NCI-H345 (cell line): Measurements from ENCODE around the gene KRTAP10-2.
"Not testable (repeated sequence)": the region's sequence is repeated elsewhere in the genome, so short reads cannot be mapped to it uniquely, and the experiment has no call there.

Experiments used
- DNase-seq: peaks from one replicate; lab custom pipeline; 2025; lab: John Stamatoyannopoulos, UW

Gene KRTAP10-2

GRCh38 chr21:44513389-44514217, 37.7 kb downstream of the KRTAP10-2 start:
- DNase-seq = peak; percentile 90

DNA sequence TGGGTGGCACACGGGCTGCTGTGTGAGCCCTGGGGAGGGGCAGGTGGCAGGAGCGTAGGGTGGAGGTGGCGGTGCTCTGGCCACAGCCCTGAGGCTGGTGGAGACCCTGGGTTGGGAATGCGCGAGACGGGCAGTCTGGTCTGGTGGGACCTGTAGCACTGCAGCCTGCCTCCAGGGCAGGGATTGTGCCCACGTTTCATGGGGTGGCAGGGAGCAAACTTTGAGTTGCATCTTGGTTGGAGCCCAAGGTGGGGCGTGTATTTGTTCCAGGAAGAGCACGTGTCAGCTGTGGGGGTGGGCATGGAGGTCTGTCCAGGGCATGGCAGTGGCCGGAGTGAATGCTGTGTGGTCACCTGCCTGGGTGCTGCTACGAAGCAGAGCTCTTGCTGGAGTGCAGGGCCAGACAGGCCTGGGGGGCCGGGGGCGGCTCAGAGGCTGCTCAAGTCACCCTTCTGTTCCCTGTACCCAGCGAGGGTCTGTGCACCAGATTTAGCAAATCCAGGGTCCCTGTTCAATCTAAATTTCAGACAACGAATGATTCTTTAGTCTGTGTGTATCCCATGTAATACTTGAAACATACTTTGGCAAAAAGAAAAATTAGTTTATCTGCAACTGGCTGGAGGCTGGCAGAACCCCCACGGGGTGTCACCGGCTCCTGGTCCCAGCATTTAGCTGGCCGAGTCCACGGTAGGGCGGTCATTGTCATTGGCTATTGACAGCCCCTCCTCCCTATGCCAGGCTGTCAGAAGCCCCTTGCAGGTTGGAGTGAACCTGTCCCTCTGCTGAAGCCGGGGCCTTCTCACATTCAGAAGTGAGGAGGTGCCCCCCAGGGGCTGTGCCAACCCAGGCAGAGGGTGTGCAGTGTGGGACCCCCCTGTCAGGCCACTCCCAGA, 38.6 kb downstream of the KRTAP10-2 start:
- DNase-seq = no peak

DNA sequence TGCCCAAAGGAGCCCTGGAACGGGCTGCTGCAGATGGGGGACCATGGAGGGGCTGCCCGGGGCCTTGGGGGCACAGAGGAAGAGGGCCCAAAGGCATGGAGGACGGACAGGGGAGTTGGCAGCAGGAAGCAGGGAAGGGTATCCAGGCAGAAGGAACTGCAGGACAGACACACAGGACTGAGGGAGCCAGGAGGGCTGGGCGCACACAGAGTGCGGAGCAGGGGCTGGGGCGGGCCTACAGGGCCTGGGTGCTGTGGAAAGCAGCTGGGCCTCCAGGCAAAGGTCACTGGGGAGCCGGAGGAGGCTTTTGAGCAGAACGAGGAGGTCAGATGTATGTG, 39.4 kb downstream of the KRTAP10-2 start:
- DNase-seq = no peak

DNA sequence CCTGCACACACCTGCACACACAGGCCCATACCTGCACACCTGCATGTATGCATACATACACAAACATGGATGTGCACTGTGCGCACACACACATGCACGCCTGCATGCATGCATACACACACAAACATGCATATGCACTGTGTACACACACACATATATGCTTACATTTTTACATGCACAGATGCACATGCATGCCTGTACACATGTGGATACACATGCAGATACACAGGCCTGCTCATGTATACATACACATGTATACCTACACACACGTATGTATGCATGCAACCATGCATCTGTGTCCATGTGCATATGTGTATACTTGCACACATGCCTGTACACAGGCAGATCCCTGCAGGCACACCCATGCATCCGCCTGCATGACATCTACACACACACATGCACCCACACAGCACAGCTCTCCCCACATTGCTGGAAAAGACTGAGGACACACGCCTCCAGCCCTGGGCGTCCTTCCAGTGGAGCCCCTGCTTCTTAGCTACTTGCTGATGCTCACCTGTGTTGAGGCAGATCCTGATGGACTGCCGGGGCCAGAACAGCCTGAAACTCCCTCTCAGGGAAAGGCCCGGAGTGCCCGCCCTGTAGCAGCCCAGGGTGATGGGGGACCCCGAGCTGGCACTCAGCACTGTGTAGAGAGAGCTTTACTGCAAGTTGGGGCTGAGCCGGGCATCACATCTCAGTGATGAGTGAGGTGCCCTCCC, 39.9 kb downstream of the KRTAP10-2 start:
- DNase-seq = no peak

DNA sequence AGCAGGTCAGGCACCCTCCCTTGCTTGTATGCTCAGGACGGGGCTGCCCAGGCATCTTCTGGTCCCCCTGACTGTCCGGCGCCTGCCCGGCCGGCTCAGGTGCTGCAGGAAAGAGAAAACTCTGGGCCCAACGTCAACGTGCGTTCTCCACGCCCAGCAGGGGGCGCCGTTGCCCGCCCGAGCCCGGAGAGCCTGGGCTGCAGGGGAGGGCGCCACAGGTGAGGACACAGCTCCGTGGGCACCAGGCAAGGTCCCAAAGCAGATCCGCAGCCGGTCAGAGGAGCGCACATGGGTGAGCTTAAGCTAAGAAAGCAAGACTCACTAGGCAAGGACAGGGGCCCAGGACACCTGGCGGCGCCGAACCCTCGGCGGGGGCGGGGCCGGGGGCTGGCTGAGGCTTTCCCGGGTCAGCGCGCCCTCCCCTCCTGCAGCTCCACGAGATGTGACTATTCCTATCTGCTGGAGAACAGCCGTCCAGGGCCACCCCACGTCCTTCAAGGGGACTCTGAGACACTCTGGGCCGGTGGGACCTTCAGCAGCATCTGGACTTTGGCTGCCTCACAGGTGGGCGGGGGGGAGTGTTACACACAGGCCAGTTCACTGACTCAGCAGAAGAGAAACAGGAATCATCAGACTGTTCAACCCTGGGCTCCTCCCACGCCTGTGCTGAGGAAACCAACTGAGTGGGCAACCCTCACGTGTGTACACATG, 40.6 kb downstream of the KRTAP10-2 start:
- DNase-seq = peak; percentile 33

DNA sequence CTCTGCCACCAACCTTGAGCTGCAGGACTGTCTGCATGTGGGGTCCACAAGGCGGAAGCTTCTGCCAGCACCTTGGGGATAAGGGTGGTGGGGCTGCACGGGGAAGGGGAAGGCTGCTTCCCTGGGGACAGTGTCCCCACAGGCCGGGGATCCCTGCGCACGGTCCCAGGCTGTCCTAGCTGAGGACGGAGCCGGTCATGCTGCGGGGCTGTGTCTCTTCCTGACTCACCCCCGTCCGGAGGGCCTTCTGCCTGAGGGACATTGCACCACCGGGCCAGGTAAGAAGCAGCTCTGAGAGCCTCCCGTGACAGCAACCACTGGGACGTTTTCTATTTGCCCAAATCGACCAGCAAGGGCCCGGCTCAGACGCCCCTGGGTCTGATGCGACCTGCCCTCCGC, 41.2 kb downstream of the KRTAP10-2 start:
- DNase-seq = no peak

DNA sequence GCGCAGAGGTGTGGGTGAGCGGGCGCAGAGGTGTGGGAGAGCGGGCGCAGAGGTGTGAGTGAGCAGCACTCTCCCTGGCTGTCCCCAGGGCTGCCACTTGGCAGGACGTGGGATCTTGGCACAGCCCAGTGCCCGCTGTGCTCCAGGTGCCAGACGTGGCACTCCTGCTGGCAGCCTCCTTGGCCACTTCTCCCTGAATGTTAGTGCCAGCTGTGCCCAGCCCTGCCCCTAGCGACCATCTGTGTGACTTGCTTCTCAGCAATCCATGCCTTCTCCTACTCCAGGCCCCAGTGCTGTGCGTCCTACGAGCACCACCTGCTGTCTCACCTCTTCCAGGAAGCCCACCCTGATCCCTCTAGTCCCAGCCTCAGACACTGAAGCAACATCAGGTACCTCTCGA, 41.8 kb downstream of the KRTAP10-2 start:
- no peak for DNase-seq

- DNase-seq = no peak
These were observed 42.4 kb downstream of the KRTAP10-2 start for GRCh38 chr21:44508711-44509445.

DNA sequence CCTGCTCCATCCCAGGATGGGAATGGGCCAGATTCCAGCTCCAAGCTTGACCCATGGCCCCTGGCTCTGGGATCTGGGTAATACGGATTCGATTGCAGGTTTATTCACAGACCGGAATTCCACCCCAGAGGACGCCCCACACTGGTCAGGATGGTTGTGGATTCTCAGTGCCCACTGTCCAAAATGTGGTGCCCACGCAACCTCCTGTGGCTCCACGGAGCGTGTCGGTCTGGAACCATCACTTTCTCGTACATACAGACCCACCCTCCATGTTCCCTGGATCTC, 42.9 kb downstream of the KRTAP10-2 start:
- DNase-seq = no peak

DNA sequence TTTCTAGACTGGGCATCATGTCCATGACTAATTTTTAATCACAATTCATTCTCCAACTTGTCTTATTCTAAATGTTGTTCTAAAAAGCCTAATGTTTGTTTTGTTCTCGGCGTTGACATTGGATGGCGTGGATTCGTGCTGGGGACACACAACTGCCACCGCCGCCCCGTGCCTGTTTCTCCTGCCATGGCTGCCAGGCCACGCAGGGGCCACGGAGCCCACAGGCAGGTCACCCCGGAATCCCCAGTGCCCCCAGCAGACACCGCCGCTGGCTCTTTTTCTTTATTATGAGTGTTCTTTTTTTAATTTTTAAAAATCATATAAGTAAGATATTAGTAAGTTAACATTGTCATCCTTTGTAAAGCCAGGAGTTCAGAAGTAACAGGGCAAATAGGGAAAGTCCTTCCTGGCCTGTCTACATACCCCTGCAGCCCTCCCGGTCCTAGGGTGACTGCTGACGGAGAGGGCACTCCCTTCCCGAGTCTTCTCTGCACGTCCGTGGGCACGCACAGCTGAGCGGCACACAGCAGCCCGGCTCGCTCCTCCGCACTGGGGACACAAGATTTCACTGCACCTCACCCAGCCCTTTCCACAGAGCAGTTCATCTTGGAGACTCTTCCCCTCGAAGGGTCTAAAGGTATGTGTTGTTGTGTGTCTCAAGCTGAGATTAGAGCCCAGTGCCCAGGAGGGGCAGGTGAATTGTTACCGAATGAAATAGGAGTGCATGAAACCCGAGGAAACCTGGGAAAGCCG, 43.5 kb downstream of the KRTAP10-2 start:
- no peak for DNase-seq

DNA sequence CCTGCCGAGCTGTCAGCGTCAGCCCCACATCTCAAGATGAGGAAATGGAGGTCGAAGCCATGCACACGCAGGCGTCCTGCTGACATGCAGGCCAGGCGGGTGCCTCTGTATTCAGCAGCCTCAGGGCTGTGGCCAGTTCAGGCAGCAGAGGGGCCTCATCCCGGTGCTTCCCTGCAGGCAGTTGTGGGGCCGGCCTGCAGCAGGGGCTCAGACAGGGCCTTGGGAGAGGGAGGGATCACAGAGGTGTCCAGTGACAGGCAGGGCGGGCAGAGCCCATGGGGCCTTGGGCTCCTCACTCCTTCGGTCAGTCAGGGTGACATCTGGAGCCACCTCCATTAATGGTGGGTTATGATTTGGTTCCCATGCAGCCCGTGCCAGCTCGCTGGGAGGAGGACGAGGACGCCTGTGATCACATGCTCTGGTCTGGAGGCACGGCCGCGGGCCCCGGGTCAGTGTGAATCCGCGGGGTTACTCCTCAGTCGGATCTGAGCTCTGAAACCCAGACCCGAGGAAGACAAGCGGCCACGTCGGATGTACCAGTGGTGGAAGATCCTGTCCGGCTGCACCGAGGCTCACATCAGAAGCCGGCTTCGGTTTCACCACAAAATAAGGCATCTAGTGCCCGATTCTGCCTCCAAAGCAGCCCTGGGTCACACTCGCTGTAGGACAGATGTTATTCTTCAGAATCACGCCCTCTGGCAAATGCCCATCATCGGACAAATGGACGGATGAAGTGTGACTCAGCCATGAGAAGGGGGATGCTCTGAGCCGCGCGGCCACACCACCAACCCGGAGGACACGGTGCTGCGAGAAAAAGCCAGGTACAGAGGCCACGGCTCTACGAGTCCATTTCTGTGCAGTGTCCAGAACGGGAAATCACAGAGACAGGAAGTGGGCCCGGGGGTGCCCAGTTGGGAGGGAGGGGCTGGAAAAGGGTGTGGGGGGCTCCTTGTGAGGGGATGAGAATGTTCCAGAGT, 44.7 kb downstream of the KRTAP10-2 start:
- no peak for DNase-seq

- DNase-seq = no peak
These were observed 45.5 kb downstream of the KRTAP10-2 start for GRCh38 chr21:44505673-44506278.

DNA sequence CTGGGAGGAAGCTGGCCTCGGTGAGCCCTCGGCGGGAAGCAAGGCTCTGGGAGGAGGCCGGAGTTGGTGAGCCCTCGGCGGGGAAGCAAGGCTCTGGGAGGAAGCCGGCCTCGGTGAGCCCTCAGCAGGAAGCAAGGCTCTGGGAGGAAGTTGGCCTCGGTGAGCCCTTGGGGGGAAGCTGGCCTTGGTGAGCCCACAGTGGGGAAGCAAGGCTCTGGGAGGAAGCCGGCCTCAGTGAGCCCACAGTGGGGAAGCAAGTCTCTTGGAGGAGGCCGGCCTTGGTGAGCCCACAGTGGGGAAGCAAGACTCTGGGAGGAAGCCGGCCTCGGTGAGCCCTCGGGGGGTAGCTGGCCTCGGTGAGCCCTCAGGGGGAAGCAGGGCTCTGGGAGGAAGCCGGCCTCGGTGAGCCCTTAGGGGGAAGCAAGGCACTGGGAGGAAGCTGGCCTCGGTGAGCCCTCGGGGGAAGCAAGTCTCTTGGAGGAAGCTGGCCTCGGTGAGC, 47.4 kb downstream of the KRTAP10-2 start:
- DNase-seq = no peak

DNA sequence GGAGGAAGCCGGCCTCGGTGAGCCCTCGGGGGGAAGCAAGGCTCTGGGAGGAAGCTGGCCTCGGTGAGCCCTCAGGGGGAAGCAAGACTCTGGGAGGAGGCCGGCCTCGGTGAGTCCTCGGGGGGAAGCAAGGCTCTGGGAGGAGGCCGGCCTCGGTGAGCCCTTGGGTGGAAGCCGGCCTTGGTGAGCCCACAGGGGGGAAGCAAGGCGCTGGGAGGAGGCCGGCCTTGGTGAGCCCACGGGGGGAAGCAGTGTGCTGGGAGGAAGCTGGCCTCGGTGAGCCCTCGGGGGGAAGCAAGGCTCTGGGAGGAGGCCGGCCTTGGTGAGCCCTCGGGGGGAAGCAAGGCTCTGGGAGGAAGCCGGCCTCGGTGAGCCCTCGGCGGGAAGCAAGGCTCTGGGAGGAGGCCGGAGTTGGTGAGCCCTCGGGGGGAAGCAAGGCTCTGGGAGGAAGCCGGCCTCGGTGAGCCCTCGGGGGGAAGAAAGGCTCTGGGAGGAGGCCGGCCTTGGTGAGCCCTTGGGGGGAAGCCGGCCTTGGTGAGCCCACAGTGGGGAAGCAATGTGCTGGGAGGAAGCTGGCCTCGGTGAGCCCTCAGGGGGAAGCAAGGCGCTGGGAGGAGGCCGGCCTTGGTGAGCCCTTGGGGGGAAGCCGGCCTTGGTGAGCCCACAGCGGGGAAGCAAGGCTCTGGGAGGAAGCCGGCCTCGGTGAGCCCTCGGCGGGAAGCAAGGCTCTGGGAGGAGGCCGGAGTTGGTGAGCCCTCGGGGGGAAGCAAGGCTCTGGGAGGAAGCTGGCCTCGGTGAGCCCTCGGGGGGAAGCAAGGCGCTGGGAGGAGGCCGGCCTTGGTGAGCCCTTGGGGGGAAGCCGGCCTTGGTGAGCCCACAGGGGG, 48.1 kb downstream of the KRTAP10-2 start:
- not testable (repeated sequence) for DNase-seq

DNA sequence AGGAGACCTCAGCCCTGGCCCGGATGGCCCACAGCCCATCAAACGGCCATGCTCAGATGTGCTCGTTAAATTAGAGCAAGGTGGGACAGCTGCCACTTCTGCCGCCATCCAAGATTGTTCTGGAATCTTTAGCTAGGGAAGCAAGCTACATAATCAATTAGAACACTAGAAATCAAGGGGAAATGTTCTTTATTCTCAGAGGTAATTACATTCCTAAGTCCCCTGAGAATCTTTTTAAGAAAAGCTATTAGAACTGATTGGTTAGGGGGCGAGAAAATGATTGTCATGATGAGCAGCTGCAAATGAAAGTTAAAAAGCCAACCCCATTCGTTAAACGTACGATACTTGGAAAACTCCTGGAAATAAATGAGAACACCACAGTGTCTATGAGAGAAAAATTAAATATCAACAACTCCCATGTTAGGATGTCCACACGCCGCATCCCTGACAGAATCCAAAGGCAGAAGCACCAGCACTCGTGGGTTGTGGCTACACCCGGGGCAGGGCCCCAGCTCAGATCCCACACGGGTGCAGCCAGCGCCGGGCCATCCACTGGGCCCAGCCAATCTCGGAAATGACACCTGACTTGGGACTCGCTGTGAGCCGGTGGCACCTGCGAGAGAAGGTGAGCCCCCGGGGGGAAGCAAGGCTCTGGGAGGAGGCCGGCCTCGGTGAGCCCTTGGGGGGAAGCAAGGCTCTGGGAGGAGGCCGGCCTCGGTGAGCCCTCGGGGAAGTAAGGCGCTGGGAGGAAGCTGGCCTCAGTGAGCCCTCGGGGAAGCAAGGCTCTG, 48.9 kb downstream of the KRTAP10-2 start:
- DNase-seq = no peak
